Vagina (tissue), 2 donors: ENCODE data around the gene CADPS2.

Source experiments
- POLR2A ChIP-seq, 2 donors: fragments of 450-650 bp; IDR thresholded peaks; one replicate each; pipeline ENCODE4 v1.6.1; 2017; ENCODE audit warnings: antibody characterized with exemption in 2 of 2, mild to moderate bottlenecking in 2 of 2, moderate library complexity in 2 of 2
- TF ChIP-seq, protein P1 (sequence below), 3 experiments: fragments of 450-650 bp in 2 of 3; fragments of 200-600 bp in 1 of 3; sonication (generic) in 1 of 3; IDR thresholded peaks; one replicate each; pipeline ENCODE4 v1.5.1; 2017 to 2019; ENCODE audit warnings: antibody characterized with exemption in 3 of 3, mild to moderate bottlenecking in 2 of 3, moderate library complexity in 2 of 3

DNA sequence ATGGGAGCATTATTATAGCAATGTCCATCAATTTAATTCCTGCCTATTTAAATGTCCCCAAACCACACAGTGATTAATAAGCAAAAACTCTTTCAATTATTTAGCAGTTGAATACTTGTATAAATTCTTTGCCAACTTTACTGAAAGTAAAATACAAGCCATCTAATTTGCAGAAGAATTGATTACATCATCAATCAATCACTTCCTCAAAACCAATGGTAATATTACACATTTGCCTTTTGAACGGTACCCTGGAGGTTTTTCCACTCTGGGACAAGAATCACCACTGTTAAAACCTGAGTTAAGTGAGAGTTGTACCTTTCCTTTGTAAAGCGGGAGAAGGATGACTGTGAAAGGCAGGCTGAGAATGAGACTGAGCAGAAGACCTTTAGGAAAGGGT, 280.3 kb downstream of the CADPS2 start:
- TF ChIP-seq, protein P1, sequence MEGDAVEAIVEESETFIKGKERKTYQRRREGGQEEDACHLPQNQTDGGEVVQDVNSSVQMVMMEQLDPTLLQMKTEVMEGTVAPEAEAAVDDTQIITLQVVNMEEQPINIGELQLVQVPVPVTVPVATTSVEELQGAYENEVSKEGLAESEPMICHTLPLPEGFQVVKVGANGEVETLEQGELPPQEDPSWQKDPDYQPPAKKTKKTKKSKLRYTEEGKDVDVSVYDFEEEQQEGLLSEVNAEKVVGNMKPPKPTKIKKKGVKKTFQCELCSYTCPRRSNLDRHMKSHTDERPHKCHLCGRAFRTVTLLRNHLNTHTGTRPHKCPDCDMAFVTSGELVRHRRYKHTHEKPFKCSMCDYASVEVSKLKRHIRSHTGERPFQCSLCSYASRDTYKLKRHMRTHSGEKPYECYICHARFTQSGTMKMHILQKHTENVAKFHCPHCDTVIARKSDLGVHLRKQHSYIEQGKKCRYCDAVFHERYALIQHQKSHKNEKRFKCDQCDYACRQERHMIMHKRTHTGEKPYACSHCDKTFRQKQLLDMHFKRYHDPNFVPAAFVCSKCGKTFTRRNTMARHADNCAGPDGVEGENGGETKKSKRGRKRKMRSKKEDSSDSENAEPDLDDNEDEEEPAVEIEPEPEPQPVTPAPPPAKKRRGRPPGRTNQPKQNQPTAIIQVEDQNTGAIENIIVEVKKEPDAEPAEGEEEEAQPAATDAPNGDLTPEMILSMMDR (IDR thresholded peaks at IDR 0.05), result no peak
- no peak for TF ChIP-seq POLR2A (IDR thresholded peaks at IDR 0.05)
